Colon (tissue), 2 donors: Measurements from ENCODE around the gene GGCX.
"Not testable (repeated sequence)": the region's sequence is repeated elsewhere in the genome, so short reads cannot be mapped to it uniquely, and the experiment has no call there.

ENCODE experiments used
- FAIRE-seq: peaks from 2 replicates; lab custom pipeline; 2012; peaks lifted over from hg19 to GRCh38; lab: Jason Lieb, UNC
- donor health status: control.
- donor health status: control.

GGCX gene

GRCh38 chr2:85566265-85566664 lies 5.0 kb upstream of the GGCX start:
- no peak for FAIRE-seq

GRCh38 chr2:85564144-85564563 lies 2.9 kb upstream of the GGCX start:
- no peak for FAIRE-seq

- no peak for FAIRE-seq
Observed at GRCh38 chr2:85560812-85561279, 447 bp downstream of the GGCX start.

- not testable (repeated sequence) for FAIRE-seq
Observed at GRCh38 chr2:85560403-85560726, 928 bp downstream of the GGCX start.

GRCh38 chr2:85558160-85558559 lies 3.1 kb downstream of the GGCX start:
- no peak for FAIRE-seq

GRCh38 chr2:85557130-85557529 lies 4.2 kb downstream of the GGCX start:
- no peak for FAIRE-seq

- no peak for FAIRE-seq
Observed at GRCh38 chr2:85554980-85555612, 6.2 kb downstream of the GGCX start.

- no peak for FAIRE-seq
Observed at GRCh38 chr2:85553184-85553583, 8.1 kb downstream of the GGCX start.

- no peak for FAIRE-seq
Observed at GRCh38 chr2:85551698-85552678, 9.3 kb downstream of the GGCX start.

- no peak for FAIRE-seq
Observed at GRCh38 chr2:85550486-85550885, 10.8 kb downstream of the GGCX start.

- no peak for FAIRE-seq
Observed at GRCh38 chr2:85549826-85550225, 11.5 kb downstream of the GGCX start.

GRCh38 chr2:85549095-85549494 lies 12.2 kb downstream of the GGCX start:
- no peak for FAIRE-seq

- FAIRE-seq = no peak
Observed at GRCh38 chr2:85548608-85548900, 12.7 kb downstream of the GGCX start.

- FAIRE-seq = no peak
Observed at GRCh38 chr2:85547859-85548607, 13.3 kb downstream of the GGCX start.

GRCh38 chr2:85547089-85547858 lies 14.0 kb downstream of the GGCX start:
- no peak for FAIRE-seq

GRCh38 chr2:85545780-85546240 lies 15.5 kb downstream of the GGCX start:
- no peak for FAIRE-seq

- FAIRE-seq = not testable (repeated sequence)
Observed at GRCh38 chr2:85544915-85545779, 16.1 kb downstream of the GGCX start.

- FAIRE-seq = not testable (repeated sequence)
Observed at GRCh38 chr2:85544254-85544691, 17.0 kb downstream of the GGCX start.

GRCh38 chr2:85542777-85543176 lies 18.5 kb downstream of the GGCX start:
- no peak for FAIRE-seq

- no peak for FAIRE-seq
Observed at GRCh38 chr2:85541753-85542457, 19.4 kb downstream of the GGCX start.
